ENCODE results near the gene GSTO2. TPM values are rescaled to one million over a fixed set of nuclear protein-coding genes. Genes with fewer than 3 reads are reported as not detected.
A peak's percentile ranks its signal among the peaks of the same experiment; 100 is the strongest.
"Not testable (repeated sequence)": the region's sequence is repeated elsewhere in the genome, so short reads cannot be mapped to it uniquely, and the experiment has no call there.

The GSTO2 gene
- total RNA-seq (2014; rRNA removed; shearing (Covaris generic)): 1.7 and 1.8 TPM in 2 replicates
- polyA plus RNA-seq (2015; cell fraction: cytosol; rRNA removed): 1.9 and 2.1 TPM in 2 replicates
- 1.7 and 2.0 TPM in 2 replicates for polyA plus RNA-seq (2015; cell fraction: nucleus; rRNA removed)

GRCh38 chr10:104268713-104269645 lies at the start of gene GSTO2:
TSS of gene GSTO2 (plus strand) at chr10:104269184. CDS start at chr10:104274916, 5,732 bp downstream.
- peak; percentile 98 for DNase-seq (ENCODE audit: low read depth)

- no peak for DNase-seq (ENCODE audit: low read depth)
Measured at GRCh38 chr10:104220522-104220921, 48.5 kb upstream of the GSTO2 start.

- no peak for DNase-seq (ENCODE audit: low read depth)
Measured at GRCh38 chr10:104223304-104223703, 45.7 kb upstream of the GSTO2 start.

GRCh38 chr10:104230490-104230889 lies 38.5 kb upstream of the GSTO2 start:
- DNase-seq (ENCODE audit: low read depth): no peak

- peak; percentile 97 for DNase-seq (ENCODE audit: low read depth)
Measured at GRCh38 chr10:104231784-104232612, 37.0 kb upstream of the GSTO2 start, which contains the start of gene CFAP43. TSS of gene CFAP43 (minus strand) at chr10:104232364. CDS start at chr10:104232246, 118 bp downstream.

GRCh38 chr10:104232613-104233102 lies 36.3 kb upstream of the GSTO2 start:
- DNase-seq (ENCODE audit: low read depth): no peak

- DNase-seq (ENCODE audit: low read depth): no peak
Measured at GRCh38 chr10:104233817-104234216, 35.2 kb upstream of the GSTO2 start.

GRCh38 chr10:104234934-104235333 lies 34.0 kb upstream of the GSTO2 start:
- DNase-seq (ENCODE audit: low read depth): no peak

GRCh38 chr10:104235801-104236200 lies 33.2 kb upstream of the GSTO2 start:
- no peak for DNase-seq (ENCODE audit: low read depth)

GRCh38 chr10:104240078-104240477 lies 28.9 kb upstream of the GSTO2 start:
- DNase-seq (ENCODE audit: low read depth): no peak

- no peak for DNase-seq (ENCODE audit: low read depth)
Measured at GRCh38 chr10:104242545-104242944, 26.4 kb upstream of the GSTO2 start.

- DNase-seq (ENCODE audit: low read depth): not testable (repeated sequence)
Measured at GRCh38 chr10:104243009-104243408, 26.0 kb upstream of the GSTO2 start.

- DNase-seq (ENCODE audit: low read depth): no peak
Measured at GRCh38 chr10:104243512-104243911, 25.5 kb upstream of the GSTO2 start.

- DNase-seq (ENCODE audit: low read depth): no peak
Measured at GRCh38 chr10:104245066-104245632, 23.8 kb upstream of the GSTO2 start.

- DNase-seq (ENCODE audit: low read depth): peak; percentile 70
Measured at GRCh38 chr10:104246976-104247375, 22.0 kb upstream of the GSTO2 start.

GRCh38 chr10:104247513-104248146 lies 21.4 kb upstream of the GSTO2 start:
- DNase-seq (ENCODE audit: low read depth): no peak

GRCh38 chr10:104248931-104249330 lies 20.1 kb upstream of the GSTO2 start:
- DNase-seq (ENCODE audit: low read depth): not testable (repeated sequence)

- DNase-seq (ENCODE audit: low read depth): no peak
Measured at GRCh38 chr10:104250371-104250770, 18.6 kb upstream of the GSTO2 start.

- no peak for DNase-seq (ENCODE audit: low read depth)
Measured at GRCh38 chr10:104251443-104251842, 17.5 kb upstream of the GSTO2 start.

- DNase-seq (ENCODE audit: low read depth): no peak
Measured at GRCh38 chr10:104252368-104252767, 16.6 kb upstream of the GSTO2 start.

GRCh38 chr10:104253106-104253505 lies 15.9 kb upstream of the GSTO2 start:
- no peak for DNase-seq (ENCODE audit: low read depth)

Measured in HT1080 (cell line).